HEK293 (cell line): ENCODE results near the gene PTPRN2.

Experiments used
- CTCF ChIA-PET: fragments of 350-600 bp; formaldehyde crosslinking; extraction: SDS; loops from one replicate; lab custom pipeline; 2021; ENCODE audit warnings: antibody characterized with exemption; lab: Yijun Ruan, JAX
- POLR2A ChIA-PET: fragments of 300-600 bp; formaldehyde crosslinking; extraction: SDS; loops from one replicate; lab custom pipeline; 2020; ENCODE audit warnings: antibody characterized with exemption, inconsistent platforms; lab: Yijun Ruan, JAX
- H3K27ac ChIP-seq: fragments of 200-500 bp; sonication (Bioruptor generic); 2 replicates; pipeline ENCODE4 v1.5.1; 2014; ENCODE audit warnings: low read depth, low read length, control low read depth, inconsistent platforms; ENCODE audit errors: extremely low read depth
- H3K36me3 ChIP-seq, 2 experiments: fragments of 200-500 bp in 1 of 2; sonication (Bioruptor generic) in 1 of 2; 1 replicate in 1 of 2; 2 replicates in 1 of 2; pipeline ENCODE4 v1.5.1; 2014 to 2017; ENCODE audit warnings: inconsistent platforms in 2 of 2, low read length in 2 of 2; ENCODE audit not compliant: control insufficient read depth in 2 of 2, insufficient read depth in 1 of 2
- H3K4me1 ChIP-seq: fragments of 200-500 bp; sonication (Bioruptor generic); 2 replicates; pipeline ENCODE4 v1.5.1; 2014; ENCODE audit warnings: mild to moderate bottlenecking, low read length, inconsistent platforms; ENCODE audit not compliant: control insufficient read depth, insufficient read depth
- H3K4me3 ChIP-seq: 2 replicates; pipeline ENCODE4 v1.5.1; 2011; ENCODE audit warnings: low read depth, mild to moderate bottlenecking, control low read depth, low read length, moderate library complexity
- H3K9me3 ChIP-seq: fragments of 200-500 bp; sonication (Bioruptor generic); 2 replicates; pipeline ENCODE4 v1.5.1; 2014; ENCODE audit warnings: low read depth, low read length, inconsistent platforms; ENCODE audit not compliant: control insufficient read depth, insufficient read depth
- BCL11B ChIP-seq: fragments of 450-650 bp; formaldehyde crosslinking; IDR thresholded peaks from 2 replicates; pipeline ENCODE4 v1.5.1; 2016; ENCODE audit warnings: low read depth, missing biosample characterization, missing genetic modification characterization
- GLIS2 ChIP-seq: fragments of 450-650 bp; formaldehyde crosslinking; IDR thresholded peaks from 2 replicates; pipeline ENCODE4 v1.5.1; 2016; ENCODE audit warnings: missing biosample characterization, missing genetic modification characterization
- SP7 ChIP-seq: fragments of 450-650 bp; formaldehyde crosslinking; IDR thresholded peaks from 2 replicates; pipeline ENCODE4 v1.5.1; 2016; ENCODE audit warnings: missing biosample characterization, missing genetic modification characterization
- ZBTB7A ChIP-seq: fragments of 450-650 bp; formaldehyde crosslinking; IDR thresholded peaks from 2 replicates; pipeline ENCODE4 v1.5.1; 2016; ENCODE audit warnings: low read depth, missing biosample characterization, missing genetic modification characterization
- ZNF138 ChIP-seq: fragments of 450-650 bp; formaldehyde crosslinking; IDR thresholded peaks from 2 replicates; pipeline ENCODE4 v1.5.1; 2016; ENCODE audit warnings: missing biosample characterization, missing genetic modification characterization, borderline replicate concordance
- ZNF2 ChIP-seq: fragments of 450-650 bp; formaldehyde crosslinking; IDR thresholded peaks from 2 replicates; pipeline ENCODE4 v1.5.1; 2016; ENCODE audit warnings: missing biosample characterization, missing genetic modification characterization
- ZNF221 ChIP-seq: fragments of 450-650 bp; formaldehyde crosslinking; IDR thresholded peaks from 2 replicates; pipeline ENCODE4 v1.5.1; 2017; ENCODE audit warnings: missing biosample characterization, missing genetic modification characterization, borderline replicate concordance
- ZNF23 ChIP-seq: fragments of 450-650 bp; formaldehyde crosslinking; IDR thresholded peaks from 2 replicates; pipeline ENCODE4 v1.5.1; 2016; ENCODE audit warnings: missing biosample characterization, missing genetic modification characterization, borderline replicate concordance
- ZNF274 ChIP-seq, 2 experiments: fragments of 200-500 bp in 1 of 2; fragments of 450-650 bp in 1 of 2; sonication (Bioruptor generic) in 1 of 2; formaldehyde crosslinking in 1 of 2; IDR thresholded peaks; 2 replicates each; pipeline versions ENCODE4 v1.5.1 to v1.6.1; 2014 to 2016; ENCODE audit warnings: borderline replicate concordance in 1 of 2, inconsistent platforms in 1 of 2, low read length in 1 of 2, missing biosample characterization in 1 of 2, missing genetic modification characterization in 1 of 2
- ZNF302 ChIP-seq: fragments of 450-650 bp; formaldehyde crosslinking; IDR thresholded peaks from 2 replicates; pipeline ENCODE4 v1.5.1; 2016; ENCODE audit warnings: missing biosample characterization, missing genetic modification characterization, low read depth
- ZNF354C ChIP-seq: fragments of 450-650 bp; formaldehyde crosslinking; IDR thresholded peaks from 2 replicates; pipeline ENCODE4 v1.5.1; 2016; ENCODE audit warnings: missing biosample characterization, missing genetic modification characterization, low read depth, borderline replicate concordance
- ZNF366 ChIP-seq: fragments of 450-650 bp; formaldehyde crosslinking; conservative IDR thresholded peaks from 2 replicates; pipeline ENCODE4 v1.5.1; 2016; ENCODE audit warnings: missing biosample characterization, missing genetic modification characterization
- ZNF473 ChIP-seq: fragments of 450-650 bp; formaldehyde crosslinking; IDR thresholded peaks from 2 replicates; pipeline ENCODE4 v1.5.1; 2017; ENCODE audit warnings: missing biosample characterization, missing genetic modification characterization
- ZNF530 ChIP-seq: fragments of 450-650 bp; formaldehyde crosslinking; IDR thresholded peaks from 2 replicates; pipeline ENCODE4 v1.5.1; 2016; ENCODE audit warnings: low read depth, missing biosample characterization, missing genetic modification characterization
- ZNF544 ChIP-seq: fragments of 450-650 bp; formaldehyde crosslinking; IDR thresholded peaks from 2 replicates; pipeline ENCODE4 v1.5.0; 2017; ENCODE audit warnings: missing biosample characterization, missing genetic modification characterization
- ZNF560 ChIP-seq: fragments of 450-650 bp; formaldehyde crosslinking; IDR thresholded peaks from 2 replicates; pipeline ENCODE4 v1.5.1; 2017; ENCODE audit warnings: missing biosample characterization, missing genetic modification characterization, borderline replicate concordance
- ZNF629 ChIP-seq: fragments of 450-650 bp; formaldehyde crosslinking; IDR thresholded peaks from 2 replicates; pipeline ENCODE4 v1.5.1; 2017; ENCODE audit warnings: missing biosample characterization, missing genetic modification characterization
- ZNF658 ChIP-seq: fragments of 450-650 bp; formaldehyde crosslinking; IDR thresholded peaks from 2 replicates; pipeline ENCODE4; 2016; ENCODE audit warnings: missing biosample characterization, missing genetic modification characterization
- ZNF707 ChIP-seq: fragments of 450-650 bp; formaldehyde crosslinking; IDR thresholded peaks from 2 replicates; pipeline ENCODE4 v1.5.1; 2016; ENCODE audit warnings: missing biosample characterization, missing genetic modification characterization
- ZXDB ChIP-seq: fragments of 450-650 bp; formaldehyde crosslinking; IDR thresholded peaks from 2 replicates; pipeline ENCODE4 v1.5.1; 2016; ENCODE audit warnings: missing biosample characterization, missing genetic modification characterization
- TF ChIP-seq, protein P1 (sequence below): fragments of 450-650 bp; formaldehyde crosslinking; IDR thresholded peaks from 2 replicates; pipeline ENCODE4 v1.5.1; 2016; ENCODE audit warnings: missing biosample characterization, missing genetic modification characterization, borderline replicate concordance
- TF ChIP-seq, protein P2 (sequence below): fragments of 450-650 bp; formaldehyde crosslinking; IDR thresholded peaks from 2 replicates; pipeline ENCODE4 v1.5.1; 2016; ENCODE audit warnings: missing biosample characterization, missing genetic modification characterization, low read depth
- TF ChIP-seq, protein P3 (sequence below): fragments of 450-650 bp; formaldehyde crosslinking; IDR thresholded peaks from 2 replicates; pipeline ENCODE4 v1.5.1; 2017; ENCODE audit warnings: missing biosample characterization, missing genetic modification characterization
- TF ChIP-seq, protein P4 (sequence below): fragments of 450-650 bp; formaldehyde crosslinking; IDR thresholded peaks from 2 replicates; pipeline ENCODE4 v1.5.1; 2017; ENCODE audit warnings: missing biosample characterization, mild to moderate bottlenecking, missing genetic modification characterization, moderate library complexity
- TF ChIP-seq, protein P5 (sequence below): fragments of 450-650 bp; formaldehyde crosslinking; IDR thresholded peaks from 2 replicates; pipeline ENCODE4; 2016; ENCODE audit warnings: missing biosample characterization, missing genetic modification characterization

PTPRN2 gene

DNA sequence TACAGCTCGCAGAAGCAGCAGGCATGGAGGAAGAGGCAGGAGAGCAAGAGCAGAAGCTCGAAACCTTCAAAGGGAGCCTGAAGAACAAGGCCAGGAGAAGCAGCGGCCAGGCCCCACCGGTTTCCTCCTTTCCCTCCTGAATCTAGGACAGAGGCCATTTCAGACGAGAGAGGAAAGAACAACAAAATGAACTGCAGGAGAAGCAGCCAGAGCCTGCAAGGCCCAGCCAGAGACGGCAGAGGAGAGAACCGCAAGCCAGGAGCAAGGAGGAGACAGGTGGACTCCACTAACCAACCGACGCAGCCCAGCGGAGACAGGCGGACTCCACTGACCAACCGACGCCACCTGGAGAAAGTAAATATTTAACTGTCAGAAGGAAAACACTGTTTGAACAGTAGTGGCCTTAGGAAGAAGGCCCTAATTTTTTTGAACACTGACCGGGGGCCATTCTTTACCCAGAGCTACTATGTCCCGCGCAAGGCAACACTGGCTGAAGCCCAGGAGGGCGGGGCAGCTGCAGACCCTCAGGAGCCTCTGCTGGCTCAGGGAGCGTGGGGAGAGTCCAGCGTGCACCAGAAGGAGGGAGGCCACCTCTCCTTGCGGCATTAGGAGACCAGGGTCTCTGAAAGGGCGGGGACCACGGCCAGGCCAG is 559.2 kb downstream of the PTPRN2 start (continued):
- TF ChIP-seq, protein P1, sequence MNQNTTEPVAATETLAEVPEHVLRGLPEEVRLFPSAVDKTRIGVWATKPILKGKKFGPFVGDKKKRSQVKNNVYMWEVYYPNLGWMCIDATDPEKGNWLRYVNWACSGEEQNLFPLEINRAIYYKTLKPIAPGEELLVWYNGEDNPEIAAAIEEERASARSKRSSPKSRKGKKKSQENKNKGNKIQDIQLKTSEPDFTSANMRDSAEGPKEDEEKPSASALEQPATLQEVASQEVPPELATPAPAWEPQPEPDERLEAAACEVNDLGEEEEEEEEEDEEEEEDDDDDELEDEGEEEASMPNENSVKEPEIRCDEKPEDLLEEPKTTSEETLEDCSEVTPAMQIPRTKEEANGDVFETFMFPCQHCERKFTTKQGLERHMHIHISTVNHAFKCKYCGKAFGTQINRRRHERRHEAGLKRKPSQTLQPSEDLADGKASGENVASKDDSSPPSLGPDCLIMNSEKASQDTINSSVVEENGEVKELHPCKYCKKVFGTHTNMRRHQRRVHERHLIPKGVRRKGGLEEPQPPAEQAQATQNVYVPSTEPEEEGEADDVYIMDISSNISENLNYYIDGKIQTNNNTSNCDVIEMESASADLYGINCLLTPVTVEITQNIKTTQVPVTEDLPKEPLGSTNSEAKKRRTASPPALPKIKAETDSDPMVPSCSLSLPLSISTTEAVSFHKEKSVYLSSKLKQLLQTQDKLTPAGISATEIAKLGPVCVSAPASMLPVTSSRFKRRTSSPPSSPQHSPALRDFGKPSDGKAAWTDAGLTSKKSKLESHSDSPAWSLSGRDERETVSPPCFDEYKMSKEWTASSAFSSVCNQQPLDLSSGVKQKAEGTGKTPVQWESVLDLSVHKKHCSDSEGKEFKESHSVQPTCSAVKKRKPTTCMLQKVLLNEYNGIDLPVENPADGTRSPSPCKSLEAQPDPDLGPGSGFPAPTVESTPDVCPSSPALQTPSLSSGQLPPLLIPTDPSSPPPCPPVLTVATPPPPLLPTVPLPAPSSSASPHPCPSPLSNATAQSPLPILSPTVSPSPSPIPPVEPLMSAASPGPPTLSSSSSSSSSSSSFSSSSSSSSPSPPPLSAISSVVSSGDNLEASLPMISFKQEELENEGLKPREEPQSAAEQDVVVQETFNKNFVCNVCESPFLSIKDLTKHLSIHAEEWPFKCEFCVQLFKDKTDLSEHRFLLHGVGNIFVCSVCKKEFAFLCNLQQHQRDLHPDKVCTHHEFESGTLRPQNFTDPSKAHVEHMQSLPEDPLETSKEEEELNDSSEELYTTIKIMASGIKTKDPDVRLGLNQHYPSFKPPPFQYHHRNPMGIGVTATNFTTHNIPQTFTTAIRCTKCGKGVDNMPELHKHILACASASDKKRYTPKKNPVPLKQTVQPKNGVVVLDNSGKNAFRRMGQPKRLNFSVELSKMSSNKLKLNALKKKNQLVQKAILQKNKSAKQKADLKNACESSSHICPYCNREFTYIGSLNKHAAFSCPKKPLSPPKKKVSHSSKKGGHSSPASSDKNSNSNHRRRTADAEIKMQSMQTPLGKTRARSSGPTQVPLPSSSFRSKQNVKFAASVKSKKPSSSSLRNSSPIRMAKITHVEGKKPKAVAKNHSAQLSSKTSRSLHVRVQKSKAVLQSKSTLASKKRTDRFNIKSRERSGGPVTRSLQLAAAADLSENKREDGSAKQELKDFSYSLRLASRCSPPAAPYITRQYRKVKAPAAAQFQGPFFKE (tag by site-specific recombination): no peak
- TF ChIP-seq ZBTB7A (tag by site-specific recombination) (no peak), ZNF2 (tag by site-specific recombination) (no peak), ZNF530 (tag by site-specific recombination) (no peak), ZNF366 (tag by site-specific recombination) (no peak), ZNF221 (tag by site-specific recombination) (no peak), SP7 (no peak), ZNF302 (no peak), ZNF354C (tag by site-specific recombination) (no peak), ZNF629 (tag by site-specific recombination) (no peak), GLIS2 (tag by site-specific recombination) (no peak), BCL11B (tag by site-specific recombination) (no peak), ZNF138 (no peak), ZXDB (tag by site-specific recombination) (no peak)
- TF ChIP-seq, protein P2, sequence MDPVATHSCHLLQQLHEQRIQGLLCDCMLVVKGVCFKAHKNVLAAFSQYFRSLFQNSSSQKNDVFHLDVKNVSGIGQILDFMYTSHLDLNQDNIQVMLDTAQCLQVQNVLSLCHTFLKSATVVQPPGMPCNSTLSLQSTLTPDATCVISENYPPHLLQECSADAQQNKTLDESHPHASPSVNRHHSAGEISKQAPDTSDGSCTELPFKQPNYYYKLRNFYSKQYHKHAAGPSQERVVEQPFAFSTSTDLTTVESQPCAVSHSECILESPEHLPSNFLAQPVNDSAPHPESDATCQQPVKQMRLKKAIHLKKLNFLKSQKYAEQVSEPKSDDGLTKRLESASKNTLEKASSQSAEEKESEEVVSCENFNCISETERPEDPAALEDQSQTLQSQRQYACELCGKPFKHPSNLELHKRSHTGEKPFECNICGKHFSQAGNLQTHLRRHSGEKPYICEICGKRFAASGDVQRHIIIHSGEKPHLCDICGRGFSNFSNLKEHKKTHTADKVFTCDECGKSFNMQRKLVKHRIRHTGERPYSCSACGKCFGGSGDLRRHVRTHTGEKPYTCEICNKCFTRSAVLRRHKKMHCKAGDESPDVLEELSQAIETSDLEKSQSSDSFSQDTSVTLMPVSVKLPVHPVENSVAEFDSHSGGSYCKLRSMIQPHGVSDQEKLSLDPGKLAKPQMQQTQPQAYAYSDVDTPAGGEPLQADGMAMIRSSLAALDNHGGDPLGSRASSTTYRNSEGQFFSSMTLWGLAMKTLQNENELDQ (tag by site-specific recombination): no peak
- TF ChIP-seq, protein P3, sequence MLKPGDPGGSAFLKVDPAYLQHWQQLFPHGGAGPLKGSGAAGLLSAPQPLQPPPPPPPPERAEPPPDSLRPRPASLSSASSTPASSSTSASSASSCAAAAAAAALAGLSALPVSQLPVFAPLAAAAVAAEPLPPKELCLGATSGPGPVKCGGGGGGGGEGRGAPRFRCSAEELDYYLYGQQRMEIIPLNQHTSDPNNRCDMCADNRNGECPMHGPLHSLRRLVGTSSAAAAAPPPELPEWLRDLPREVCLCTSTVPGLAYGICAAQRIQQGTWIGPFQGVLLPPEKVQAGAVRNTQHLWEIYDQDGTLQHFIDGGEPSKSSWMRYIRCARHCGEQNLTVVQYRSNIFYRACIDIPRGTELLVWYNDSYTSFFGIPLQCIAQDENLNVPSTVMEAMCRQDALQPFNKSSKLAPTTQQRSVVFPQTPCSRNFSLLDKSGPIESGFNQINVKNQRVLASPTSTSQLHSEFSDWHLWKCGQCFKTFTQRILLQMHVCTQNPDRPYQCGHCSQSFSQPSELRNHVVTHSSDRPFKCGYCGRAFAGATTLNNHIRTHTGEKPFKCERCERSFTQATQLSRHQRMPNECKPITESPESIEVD (tag by site-specific recombination): no peak

DNA sequence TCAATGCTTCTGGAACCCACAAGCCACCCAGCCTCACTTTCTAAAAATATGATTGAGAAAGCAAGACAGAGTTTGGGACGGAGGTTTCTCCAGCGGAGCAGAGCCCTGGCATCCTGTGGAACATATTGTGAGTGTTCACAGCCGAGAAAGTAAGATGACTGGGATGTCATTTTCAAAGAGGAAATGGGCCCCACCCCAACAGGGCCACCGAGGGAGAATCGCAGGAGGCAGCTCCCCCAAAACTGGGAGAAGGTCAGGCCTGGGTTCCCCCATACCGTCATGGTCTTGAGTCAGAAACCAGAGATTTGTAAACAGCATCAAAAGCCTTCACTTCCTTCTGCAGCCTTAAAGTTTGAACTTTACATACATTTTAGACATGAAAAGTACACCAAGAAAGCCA is 560.0 kb downstream of the PTPRN2 start:
- H3K27ac ChIP-seq: no peak overlapping the region
- CTCF ChIA-PET: no interaction called here
- H3K36me3 ChIP-seq: no peaks in the 10 kb centered on the region
- no peaks in the 10 kb centered on the region for H3K9me3 ChIP-seq
- no peaks in the 10 kb centered on the region for H3K4me1 ChIP-seq
- no peak overlapping the region for H3K4me3 ChIP-seq
- POLR2A ChIA-PET: no interaction called here
- TF ChIP-seq ZNF707 (tag by site-specific recombination) (no peak), ZNF274 (IDR thresholded peaks at IDR 0.05; ENCODE audit: low read length) (no peak), ZNF274 (tag by site-specific recombination; IDR thresholded peaks at IDR 0.05; ENCODE audit: borderline replicate concordance) (no peak), ZNF544 (tag by site-specific recombination) (no peak), ZNF473 (no peak), ZNF23 (no peak), ZNF560 (tag by site-specific recombination) (no peak), ZNF658 (tag by site-specific recombination) (no peak)
- TF ChIP-seq, protein P4, sequence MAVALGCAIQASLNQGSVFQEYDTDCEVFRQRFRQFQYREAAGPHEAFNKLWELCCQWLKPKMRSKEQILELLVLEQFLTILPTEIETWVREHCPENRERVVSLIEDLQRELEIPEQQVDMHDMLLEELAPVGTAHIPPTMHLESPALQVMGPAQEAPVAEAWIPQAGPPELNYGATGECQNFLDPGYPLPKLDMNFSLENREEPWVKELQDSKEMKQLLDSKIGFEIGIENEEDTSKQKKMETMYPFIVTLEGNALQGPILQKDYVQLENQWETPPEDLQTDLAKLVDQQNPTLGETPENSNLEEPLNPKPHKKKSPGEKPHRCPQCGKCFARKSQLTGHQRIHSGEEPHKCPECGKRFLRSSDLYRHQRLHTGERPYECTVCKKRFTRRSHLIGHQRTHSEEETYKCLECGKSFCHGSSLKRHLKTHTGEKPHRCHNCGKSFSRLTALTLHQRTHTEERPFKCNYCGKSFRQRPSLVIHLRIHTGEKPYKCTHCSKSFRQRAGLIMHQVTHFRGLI (tag by site-specific recombination): no peak
- TF ChIP-seq, protein P5, sequence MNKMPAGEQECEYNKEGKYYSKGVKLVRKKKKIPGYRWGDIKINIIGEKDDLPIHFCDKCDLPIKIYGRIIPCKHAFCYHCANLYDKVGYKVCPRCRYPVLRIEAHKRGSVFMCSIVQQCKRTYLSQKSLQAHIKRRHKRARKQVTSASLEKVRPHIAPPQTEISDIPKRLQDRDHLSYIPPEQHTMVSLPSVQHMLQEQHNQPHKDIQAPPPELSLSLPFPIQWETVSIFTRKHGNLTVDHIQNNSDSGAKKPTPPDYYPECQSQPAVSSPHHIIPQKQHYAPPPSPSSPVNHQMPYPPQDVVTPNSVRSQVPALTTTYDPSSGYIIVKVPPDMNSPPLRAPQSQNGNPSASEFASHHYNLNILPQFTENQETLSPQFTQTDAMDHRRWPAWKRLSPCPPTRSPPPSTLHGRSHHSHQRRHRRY (tag by site-specific recombination): no peak
